Measurements from ENCODE around the gene VAMP2.

Gene VAMP2

DNA sequence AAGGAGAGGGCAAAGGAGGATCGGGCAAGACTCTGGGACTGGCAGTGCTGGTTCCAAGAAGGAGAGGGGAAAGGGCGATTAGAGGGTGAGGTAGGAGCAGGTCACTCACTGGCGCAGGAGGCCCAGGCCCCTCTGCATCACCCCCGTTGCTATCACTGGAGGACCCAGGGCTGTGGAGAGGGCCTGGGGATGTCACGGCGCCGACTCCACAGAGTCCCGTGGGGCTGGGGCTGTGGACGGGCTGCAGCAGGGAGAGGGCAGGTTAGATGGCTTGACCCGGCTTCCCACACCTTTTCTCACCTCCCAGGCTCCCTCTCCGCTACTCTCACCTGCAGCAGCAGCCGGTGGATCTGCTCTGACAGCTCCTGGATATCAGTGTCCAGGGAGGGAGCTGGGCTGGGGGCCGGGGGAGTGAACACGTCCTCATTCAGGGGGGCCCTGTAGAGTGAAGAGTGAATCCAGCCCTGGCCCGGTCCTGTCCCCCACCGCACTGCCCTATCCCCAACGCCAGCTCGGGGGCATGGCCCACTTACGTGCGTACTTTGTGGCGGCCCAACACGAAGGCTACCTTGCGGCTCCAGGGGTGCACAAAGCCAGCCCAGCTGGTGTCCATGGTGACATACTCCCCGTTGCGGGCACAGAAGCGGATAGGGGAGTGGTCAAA, 15.5 kb downstream of the VAMP2 start:
- no peak for TF ChIP-seq CTCF (conservative IDR thresholded peaks at IDR 0.05; ENCODE audit: low read depth, low read length)
- no peak overlapping the region for H3K4me2 ChIP-seq
- H4K20me1 ChIP-seq (ENCODE audit: insufficient read depth): no peaks in the 10 kb centered on the region
- H3K36me3 ChIP-seq (ENCODE audit: insufficient read depth): no peaks in the 10 kb centered on the region
- H3K27me3 ChIP-seq (ENCODE audit: insufficient read depth, low read depth): no peaks in the 10 kb centered on the region
- H3K9ac ChIP-seq: no peak overlapping the region
- H3K27ac ChIP-seq: no peak overlapping the region
- no peaks in the 10 kb centered on the region for H3K4me1 ChIP-seq (ENCODE audit: low read depth, poor library complexity, severe bottlenecking)
- no peaks in the 10 kb centered on the region for H3K79me2 ChIP-seq (ENCODE audit: insufficient read depth, low read depth)
- H3K4me3 ChIP-seq (IDR thresholded peaks at IDR 0.05; ENCODE audit: insufficient read depth, low read depth, low read length): no peak overlapping the region
- H2AFZ ChIP-seq (ENCODE audit: low read depth): no peak overlapping the region

- Histone ChIP-seq H3K9ac (no peak overlapping the region), H3K4me3 (IDR thresholded peaks at IDR 0.05; ENCODE audit: insufficient read depth, low read depth, low read length) (no peak overlapping the region), H2AFZ (ENCODE audit: low read depth) (no peak overlapping the region), H3K36me3 (ENCODE audit: insufficient read depth) (no peaks in the 10 kb centered on the region), H3K79me2 (ENCODE audit: insufficient read depth, low read depth) (no peaks in the 10 kb centered on the region), H3K27me3 (ENCODE audit: insufficient read depth, low read depth) (no peaks in the 10 kb centered on the region), H3K27ac (no peak overlapping the region), H3K4me1 (ENCODE audit: low read depth, poor library complexity, severe bottlenecking) (no peaks in the 10 kb centered on the region), H3K4me2 (no peak overlapping the region), H4K20me1 (ENCODE audit: insufficient read depth) (no peaks in the 10 kb centered on the region)
- no peak for TF ChIP-seq CTCF (conservative IDR thresholded peaks at IDR 0.05; ENCODE audit: low read depth, low read length)
Observed at GRCh38 chr17:8146381-8147140, 16.2 kb downstream of the VAMP2 start.

GRCh38 chr17:8145811-8146210, 16.9 kb downstream of the VAMP2 start:
- H2AFZ ChIP-seq (ENCODE audit: low read depth): no peak overlapping the region
- H3K36me3 ChIP-seq (ENCODE audit: insufficient read depth): no peaks in the 10 kb centered on the region

More at GRCh38 chr17:8145811-8146210, 16.9 kb downstream of the VAMP2 start:
- Histone ChIP-seq H3K27ac (no peak overlapping the region), H3K4me1 (ENCODE audit: low read depth, poor library complexity, severe bottlenecking) (no peaks in the 10 kb centered on the region), H3K4me3 (IDR thresholded peaks at IDR 0.05; ENCODE audit: insufficient read depth, low read depth, low read length) (no peak overlapping the region), H3K79me2 (ENCODE audit: insufficient read depth, low read depth) (no peaks in the 10 kb centered on the region), H3K4me2 (no peak overlapping the region), H4K20me1 (ENCODE audit: insufficient read depth) (no peaks in the 10 kb centered on the region), H3K27me3 (ENCODE audit: insufficient read depth, low read depth) (no peaks in the 10 kb centered on the region), H3K9ac (no peak overlapping the region)
- TF ChIP-seq CTCF (conservative IDR thresholded peaks at IDR 0.05; ENCODE audit: low read depth, low read length): no peak

Data from KMS-11 (cell line).